GM18511 (cell line): Measurements from ENCODE around the gene GNRH2.
"Not testable (repeated sequence)": the region's sequence is repeated elsewhere in the genome, so short reads cannot be mapped to it uniquely, and the experiment has no call there.

Source experiments
- ATAC-seq: cut with Tn5 transposase; IDR thresholded peaks from one replicate; pipeline ENCODE4 v1.9.1; 2021; ENCODE audit warnings: mild to moderate bottlenecking, moderate library complexity; ENCODE audit not compliant: unreplicated experiment

Gene GNRH2, protein sequence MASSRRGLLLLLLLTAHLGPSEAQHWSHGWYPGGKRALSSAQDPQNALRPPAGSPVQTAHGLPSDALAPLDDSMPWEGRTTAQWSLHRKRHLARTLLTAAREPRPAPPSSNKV

DNA sequence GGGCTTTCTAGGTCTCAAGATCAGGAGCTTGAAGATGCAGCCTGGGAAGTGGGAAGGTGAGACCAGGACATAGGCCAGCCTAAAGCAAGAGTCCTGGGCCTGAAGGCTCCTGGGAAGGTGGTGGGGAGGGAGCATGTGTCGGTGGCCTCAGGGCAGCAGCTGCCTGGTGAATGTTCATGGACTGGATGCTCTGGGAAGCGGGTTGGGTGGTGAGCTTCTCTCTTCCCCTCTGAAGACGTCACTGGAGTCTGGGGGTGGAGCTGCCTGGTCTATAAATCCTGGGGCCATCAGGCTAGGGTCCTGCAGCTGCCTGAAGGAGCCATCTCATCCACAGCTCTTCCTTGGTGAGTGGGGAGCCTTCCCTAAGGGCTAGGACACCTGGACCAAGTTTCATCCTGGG lies at the start of gene GNRH2:
TSS of gene GNRH2 (plus strand) at position 301 of the 400 bp plus-strand sequence. CDS start 793 bp downstream, outside the sequence.
- ATAC-seq, result no peak

- ATAC-seq, result no peak
These were observed 47.6 kb upstream of the GNRH2 start for GRCh38 chr20:2995796-2996195.

GRCh38 chr20:2998728-2999127 lies 44.7 kb upstream of the GNRH2 start:
- ATAC-seq, result no peak

DNA sequence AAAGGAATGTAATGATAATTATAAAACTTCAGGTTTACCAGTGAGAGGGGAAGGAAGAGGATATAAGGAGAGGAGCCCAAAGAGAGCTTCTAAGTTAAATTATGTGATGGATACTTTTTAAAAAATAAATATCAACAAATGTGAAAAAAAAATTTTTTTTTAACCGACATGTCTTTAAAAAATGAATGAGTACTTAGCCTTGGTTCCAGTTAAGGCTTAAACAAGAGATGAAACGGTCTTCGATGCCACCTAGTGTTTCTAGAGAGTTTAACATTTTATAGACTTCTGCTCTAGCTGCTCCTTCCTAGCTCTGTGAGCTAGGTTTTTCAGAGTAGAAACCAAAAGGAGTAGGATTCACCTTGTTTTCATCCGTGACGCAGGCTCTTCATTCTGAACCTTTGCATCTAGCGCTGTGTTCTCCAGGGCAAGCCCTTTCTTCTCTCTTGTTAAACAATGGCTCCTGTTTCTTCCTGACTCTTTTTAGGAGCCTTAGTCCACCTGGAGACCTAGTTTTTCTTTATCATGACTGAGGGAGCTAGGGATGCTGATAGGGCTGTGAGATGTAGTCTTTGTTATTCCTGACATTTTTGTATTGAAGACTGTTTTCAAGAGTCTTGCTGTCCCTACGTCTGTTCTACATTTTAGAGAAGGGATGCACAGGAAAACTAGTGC lies 42.4 kb upstream of the GNRH2 start:
- ATAC-seq, result no peak

DNA sequence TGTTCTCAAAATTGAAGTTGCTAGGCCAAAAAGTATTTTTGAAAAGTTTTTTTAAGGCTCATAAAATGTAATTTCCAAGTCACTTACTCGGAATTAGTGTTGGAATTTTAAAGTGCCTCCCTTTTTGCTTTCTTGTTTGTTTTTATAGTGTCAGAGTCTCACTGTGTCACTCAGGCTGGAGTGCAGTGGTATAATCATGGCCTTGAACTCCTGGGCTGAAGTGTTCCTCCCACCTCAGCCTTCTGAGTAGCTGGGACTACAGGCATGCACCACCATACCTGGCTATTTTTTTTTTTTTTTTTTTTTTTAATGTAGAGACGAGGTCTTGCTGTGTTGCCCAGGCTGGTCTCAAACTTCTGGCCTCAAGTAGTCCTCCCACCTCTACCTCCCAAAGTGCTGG lies 40.0 kb upstream of the GNRH2 start:
- ATAC-seq, result no peak

GRCh38 chr20:3010985-3011723 lies 32.3 kb upstream of the GNRH2 start:
- ATAC-seq, result no peak

DNA sequence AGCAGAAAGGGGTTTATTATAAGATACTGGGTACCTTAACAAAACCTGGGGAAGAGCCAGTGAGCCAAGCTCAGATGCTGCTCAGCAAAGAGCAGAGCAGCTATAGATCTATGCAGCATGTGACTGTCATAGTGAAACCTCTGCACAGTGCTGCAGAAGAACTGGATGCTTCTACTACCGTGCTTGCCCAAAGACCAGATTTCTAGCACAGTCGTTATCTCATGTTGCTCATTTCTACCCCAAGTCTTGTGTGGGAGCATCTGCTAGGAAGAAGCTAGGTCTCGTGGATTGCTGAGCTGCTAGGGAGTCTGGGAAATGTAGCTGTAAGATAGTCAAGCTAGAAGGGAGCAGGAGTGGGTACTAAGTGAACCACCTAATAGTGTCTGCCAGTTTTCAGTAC lies 31.7 kb upstream of the GNRH2 start:
- ATAC-seq, result no peak

- no peak for ATAC-seq
These were observed 29.7 kb upstream of the GNRH2 start for GRCh38 chr20:3013771-3014170.

- ATAC-seq, result no peak
These were observed 29.2 kb upstream of the GNRH2 start for GRCh38 chr20:3014179-3014578.

DNA sequence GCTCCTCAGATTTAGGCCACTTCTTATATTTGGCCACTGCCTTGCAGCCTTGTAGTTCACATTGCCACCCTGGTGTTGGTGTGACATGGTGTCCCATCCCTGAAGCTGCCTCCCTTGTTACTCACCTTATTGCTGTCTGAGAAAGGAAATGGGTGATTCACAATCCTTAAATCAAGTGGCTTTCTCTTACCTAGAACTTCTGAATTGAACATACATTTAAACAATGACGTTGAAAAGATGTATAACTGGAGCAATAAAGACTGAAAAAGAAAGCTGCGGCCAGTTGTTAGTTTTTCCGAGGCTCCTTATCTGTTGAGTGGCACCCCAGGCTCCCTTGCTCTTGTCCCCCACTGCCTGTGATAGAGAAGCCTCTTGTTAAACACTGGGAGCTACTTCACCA lies 28.8 kb upstream of the GNRH2 start:
- no peak for ATAC-seq

DNA sequence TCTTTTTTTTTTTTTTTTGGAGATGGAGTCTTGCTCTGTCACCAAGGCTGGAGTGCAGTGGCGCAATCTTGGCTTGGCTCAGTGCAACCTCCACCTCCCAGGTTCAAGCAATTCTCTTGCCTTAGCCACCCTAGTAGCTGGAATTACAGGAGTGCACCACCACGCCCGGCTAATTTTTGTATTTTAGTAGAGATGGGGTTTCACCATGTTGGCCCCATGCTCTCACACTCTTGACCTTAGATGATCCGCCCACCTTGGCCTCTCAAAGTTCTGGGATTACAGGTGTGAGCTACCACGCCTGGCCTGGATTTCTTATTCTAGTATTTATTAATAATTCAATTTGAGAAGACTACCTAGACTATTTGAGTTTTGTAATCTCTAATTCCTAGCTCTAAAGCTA lies 28.1 kb upstream of the GNRH2 start:
- ATAC-seq, result not testable (repeated sequence)

GRCh38 chr20:3021327-3021726 lies 22.1 kb upstream of the GNRH2 start:
- ATAC-seq, result no peak

DNA sequence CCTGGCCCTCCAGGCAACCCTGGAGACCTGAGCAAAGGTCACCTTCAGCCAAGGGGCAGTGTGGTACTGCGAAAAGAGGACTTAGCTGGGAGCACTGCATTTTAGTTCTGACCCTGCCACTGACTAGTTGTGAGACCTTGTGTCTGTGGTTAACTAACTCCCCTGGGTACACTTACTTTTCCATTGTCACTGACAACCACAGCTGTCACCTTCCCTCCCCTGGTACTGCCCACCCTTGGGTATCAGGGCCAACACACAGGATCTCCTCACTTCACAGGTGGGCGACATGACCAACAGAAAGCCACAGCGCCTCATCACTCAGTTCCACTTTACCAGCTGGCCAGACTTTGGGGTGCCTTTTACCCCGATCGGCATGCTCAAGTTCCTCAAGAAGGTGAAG lies 21.6 kb upstream of the GNRH2 start:
- no peak for ATAC-seq

DNA sequence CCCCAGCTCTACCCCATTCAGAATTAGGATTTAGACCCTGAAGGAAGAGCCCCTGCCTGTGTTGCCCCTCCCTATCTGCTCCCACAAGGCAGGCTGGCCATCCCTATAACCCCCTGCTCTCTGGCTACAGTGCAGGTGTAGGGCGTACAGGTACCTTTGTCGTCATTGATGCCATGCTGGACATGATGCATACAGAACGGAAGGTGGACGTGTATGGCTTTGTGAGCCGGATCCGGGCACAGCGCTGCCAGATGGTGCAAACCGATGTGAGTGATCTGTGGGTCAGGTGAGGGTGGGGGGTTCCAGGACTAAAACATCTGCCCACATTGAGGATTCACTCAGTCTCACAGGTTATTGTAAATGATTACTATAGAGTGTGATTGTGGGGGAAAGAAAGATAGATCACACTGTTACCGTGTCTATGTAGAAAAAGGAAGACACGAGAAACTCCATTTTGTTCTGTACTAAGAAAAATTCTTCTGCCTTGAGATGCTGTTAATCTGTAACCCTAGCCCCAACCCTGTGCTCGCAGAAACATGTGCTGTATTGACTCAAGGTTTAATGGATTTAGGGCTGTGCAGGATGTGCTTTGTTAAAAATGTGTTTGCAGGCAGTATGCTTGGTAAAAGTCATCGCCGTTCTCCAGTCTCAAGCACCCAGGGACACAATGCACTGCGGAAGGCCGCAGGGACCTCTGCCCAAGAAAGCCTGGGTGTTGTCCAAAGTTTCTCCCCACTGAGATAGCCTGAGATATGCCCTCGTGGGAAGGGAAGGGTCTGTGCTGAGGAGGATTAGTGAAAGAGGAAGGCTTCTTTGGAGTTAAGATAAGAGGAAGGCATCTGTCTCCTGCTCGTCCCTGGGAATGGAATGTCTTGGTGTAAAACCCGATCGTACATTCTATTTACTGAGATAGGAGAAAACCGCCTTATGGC lies 20.6 kb upstream of the GNRH2 start:
- not testable (repeated sequence) for ATAC-seq

GRCh38 chr20:3027987-3028386 lies 15.4 kb upstream of the GNRH2 start:
- no peak for ATAC-seq

- no peak for ATAC-seq
These were observed 11.8 kb upstream of the GNRH2 start for GRCh38 chr20:3031524-3032147.

- no peak for ATAC-seq
These were observed 10.8 kb upstream of the GNRH2 start for GRCh38 chr20:3032624-3033023.

GRCh38 chr20:3037654-3038053 lies 5.8 kb upstream of the GNRH2 start:
- ATAC-seq, result no peak

DNA sequence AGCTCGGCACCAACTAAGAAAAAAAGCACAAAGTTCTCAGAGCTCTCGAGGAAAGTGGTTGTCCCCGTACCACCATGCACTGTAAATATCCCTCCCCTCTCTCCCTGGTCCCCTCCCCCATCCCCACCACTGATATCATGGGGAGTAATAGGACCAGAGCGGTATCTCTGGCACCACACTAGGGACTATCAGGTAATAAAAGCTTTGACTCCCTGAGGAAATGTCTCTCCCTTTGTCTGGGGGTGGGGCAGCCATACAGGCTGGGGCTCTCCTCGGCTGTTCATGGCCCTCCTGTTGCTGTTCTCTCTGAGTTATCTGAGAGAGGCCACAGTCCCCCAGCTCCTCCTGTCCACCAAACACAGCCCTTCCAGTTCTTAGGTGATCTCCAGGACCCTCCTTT lies 5.0 kb upstream of the GNRH2 start:
- ATAC-seq, result no peak

DNA sequence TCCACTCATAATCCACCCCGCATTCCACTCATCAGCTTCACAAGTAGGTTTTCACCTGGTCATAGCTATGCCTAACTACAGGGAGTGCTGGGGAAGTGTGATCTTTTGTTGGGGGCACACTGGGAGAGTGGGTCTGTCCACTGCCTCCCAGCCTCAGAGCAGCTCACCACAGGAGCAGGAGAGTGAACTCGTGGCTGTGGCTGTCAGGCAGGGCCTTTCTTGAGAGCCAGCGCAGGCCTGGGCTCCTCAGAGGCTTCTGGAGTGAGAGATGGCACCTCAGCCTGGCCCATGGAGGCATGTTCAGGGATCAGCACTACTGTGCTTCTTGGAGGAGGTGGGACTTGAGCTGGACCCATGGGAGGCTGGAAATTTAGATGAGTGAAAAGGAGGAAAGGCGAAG lies 4.0 kb upstream of the GNRH2 start:
- no peak for ATAC-seq

- ATAC-seq, result no peak
These were observed 3.3 kb upstream of the GNRH2 start for GRCh38 chr20:3040086-3040485.
